Loucy (cell line): ENCODE measurements around the gene GNB3.

ENCODE experiments used
- H2AFZ ChIP-seq: fragments of 200-600 bp; sonication (generic); 2 replicates; pipeline ENCODE4 v1.6.0; 2016; ENCODE audit warnings: antibody characterized with exemption, mild to moderate bottlenecking, low read length, moderate library complexity
- H3F3A ChIP-seq: fragments of 200-600 bp; 2 replicates; pipeline ENCODE4 v1.6.0; 2016; ENCODE audit warnings: antibody characterized with exemption, low read depth, mild to moderate bottlenecking
- H3K27me3 ChIP-seq: fragments of 200-600 bp; sonication (generic); 2 replicates; pipeline ENCODE4 v1.6.1; 2014; ENCODE audit warnings: low read length, mild to moderate bottlenecking; ENCODE audit not compliant: insufficient read depth, poor library complexity, severe bottlenecking
- H3K36me3 ChIP-seq: fragments of 200-600 bp; sonication (generic); 2 replicates; pipeline ENCODE4 v1.6.1; 2016; ENCODE audit warnings: low read length; ENCODE audit not compliant: insufficient read depth
- H3K4me1 ChIP-seq: fragments of 200-600 bp; sonication (generic); 2 replicates; pipeline ENCODE4 v1.5.1; 2014; ENCODE audit warnings: low read length, mild to moderate bottlenecking; ENCODE audit not compliant: insufficient read depth, poor library complexity, severe bottlenecking
- H3K4me2 ChIP-seq: fragments of 200-600 bp; sonication (generic); 2 replicates; pipeline ENCODE4 v1.6.0; 2014; ENCODE audit warnings: antibody characterized with exemption, low read length, low read depth, mild to moderate bottlenecking; ENCODE audit not compliant: poor library complexity, severe bottlenecking
- H3K4me3 ChIP-seq: fragments of 200-600 bp; sonication (generic); 2 replicates; pipeline ENCODE4 v1.5.1; 2014; ENCODE audit warnings: low read length, mild to moderate bottlenecking, mixed read lengths; ENCODE audit not compliant: poor library complexity, severe bottlenecking
- H3K79me2 ChIP-seq: fragments of 200-600 bp; sonication (generic); 2 replicates; pipeline ENCODE4 v1.6.1; 2014; ENCODE audit warnings: low read length; ENCODE audit not compliant: insufficient read depth
- H3K9ac ChIP-seq: fragments of 200-600 bp; sonication (generic); 2 replicates; pipeline ENCODE4 v1.6.0; 2014; ENCODE audit warnings: mild to moderate bottlenecking, low read depth, low read length, moderate library complexity; ENCODE audit not compliant: poor library complexity, severe bottlenecking
- H3K9me2 ChIP-seq: fragments of 200-600 bp; sonication (generic); replicated peaks from 2 replicates; pipeline ENCODE4 v1.6.1; 2016; ENCODE audit warnings: low read depth, low read length, mixed read lengths
- H3K9me3 ChIP-seq: fragments of 200-600 bp; sonication (generic); 2 replicates; pipeline ENCODE4 v1.6.1; 2014; ENCODE audit warnings: mild to moderate bottlenecking, antibody characterized with exemption, low read length, low read depth; ENCODE audit not compliant: insufficient read depth
- H4K20me1 ChIP-seq: fragments of 200-600 bp; sonication (generic); 2 replicates; pipeline ENCODE4 v1.6.0; 2014; ENCODE audit warnings: antibody characterized with exemption, low read length, mild to moderate bottlenecking; ENCODE audit not compliant: insufficient read depth, poor library complexity, severe bottlenecking
- EZH2phosphoT487 ChIP-seq: fragments of 200-600 bp; IDR thresholded peaks from 2 replicates; pipeline ENCODE4 v1.6.1; 2018; ENCODE audit warnings: antibody characterized with exemption, mild to moderate bottlenecking, moderate library complexity, borderline replicate concordance
- TF ChIP-seq, protein P1 (sequence below): fragments of 200-600 bp; sonication (generic); conservative IDR thresholded peaks from 2 replicates; pipeline ENCODE4 v1.5.1; 2014; ENCODE audit warnings: mild to moderate bottlenecking, antibody characterized with exemption, low read length

GNB3 gene

GRCh38 chr12:6860942-6861341, 20.2 kb downstream of the GNB3 start:
- Histone ChIP-seq H3K4me1 (no peaks in the 10 kb centered on the region), H3K27me3 (no peaks in the 10 kb centered on the region), H3F3A (no peaks in the 10 kb centered on the region), H3K79me2 (no peaks in the 10 kb centered on the region; the same call in 1 of the 2 replicates), H3K9me2 (no peaks in the 10 kb centered on the region), H3K9me3 (no peaks in the 10 kb centered on the region), H3K36me3 (peaks cover 96% of the 10 kb centered on the region), H3K4me2 (no peak overlapping the region), H4K20me1 (no peaks in the 10 kb centered on the region), H3K4me3 (no peak overlapping the region), H3K9ac (no peak overlapping the region), H2AFZ (no peak overlapping the region)
- TF ChIP-seq, protein P1, sequence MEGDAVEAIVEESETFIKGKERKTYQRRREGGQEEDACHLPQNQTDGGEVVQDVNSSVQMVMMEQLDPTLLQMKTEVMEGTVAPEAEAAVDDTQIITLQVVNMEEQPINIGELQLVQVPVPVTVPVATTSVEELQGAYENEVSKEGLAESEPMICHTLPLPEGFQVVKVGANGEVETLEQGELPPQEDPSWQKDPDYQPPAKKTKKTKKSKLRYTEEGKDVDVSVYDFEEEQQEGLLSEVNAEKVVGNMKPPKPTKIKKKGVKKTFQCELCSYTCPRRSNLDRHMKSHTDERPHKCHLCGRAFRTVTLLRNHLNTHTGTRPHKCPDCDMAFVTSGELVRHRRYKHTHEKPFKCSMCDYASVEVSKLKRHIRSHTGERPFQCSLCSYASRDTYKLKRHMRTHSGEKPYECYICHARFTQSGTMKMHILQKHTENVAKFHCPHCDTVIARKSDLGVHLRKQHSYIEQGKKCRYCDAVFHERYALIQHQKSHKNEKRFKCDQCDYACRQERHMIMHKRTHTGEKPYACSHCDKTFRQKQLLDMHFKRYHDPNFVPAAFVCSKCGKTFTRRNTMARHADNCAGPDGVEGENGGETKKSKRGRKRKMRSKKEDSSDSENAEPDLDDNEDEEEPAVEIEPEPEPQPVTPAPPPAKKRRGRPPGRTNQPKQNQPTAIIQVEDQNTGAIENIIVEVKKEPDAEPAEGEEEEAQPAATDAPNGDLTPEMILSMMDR: no peak
- TF ChIP-seq EZH2phosphoT487: no peak

GRCh38 chr12:6861391-6861790, 20.7 kb downstream of the GNB3 start:
- H3F3A ChIP-seq: no peaks in the 10 kb centered on the region
- no peak overlapping the region for H3K4me2 ChIP-seq
- no peaks in the 10 kb centered on the region for H3K79me2 ChIP-seq
- H3K4me1 ChIP-seq: no peaks in the 10 kb centered on the region
- H3K36me3 ChIP-seq: peaks cover 92% of the 10 kb centered on the region
- no peaks in the 10 kb centered on the region for H4K20me1 ChIP-seq
- no peaks in the 10 kb centered on the region for H3K9me2 ChIP-seq
- TF ChIP-seq, protein P1: no peak
- no peak for TF ChIP-seq EZH2phosphoT487
- no peak overlapping the region for H3K9ac ChIP-seq
- no peak overlapping the region for H3K4me3 ChIP-seq
- no peaks in the 10 kb centered on the region for H3K27me3 ChIP-seq
- H3K9me3 ChIP-seq: no peaks in the 10 kb centered on the region
- no peak overlapping the region for H2AFZ ChIP-seq

GRCh38 chr12:6863033-6863432, 22.3 kb downstream of the GNB3 start:
- Histone ChIP-seq H3K27me3 (peaks cover 4% of the 10 kb centered on the region), H3F3A (no peaks in the 10 kb centered on the region), H3K9me2 (no peaks in the 10 kb centered on the region), H3K36me3 (peaks cover 75% of the 10 kb centered on the region), H4K20me1 (peaks cover 2% of the 10 kb centered on the region), H2AFZ (no peak overlapping the region), H3K4me2 (no peak overlapping the region), H3K4me1 (peaks cover 7% of the 10 kb centered on the region), H3K79me2 (peaks cover 13% of the 10 kb centered on the region), H3K9ac (no peak overlapping the region), H3K9me3 (no peaks in the 10 kb centered on the region), H3K4me3 (no peak overlapping the region)
- TF ChIP-seq EZH2phosphoT487: no peak
- TF ChIP-seq, protein P1: no peak
